ENCODE data around the gene PPM1D.

GRCh38 chr17:60554377-60554788 lies 45.6 kb upstream of the PPM1D start:
- TF ChIP-seq POLR2AphosphoS5 (IDR thresholded peaks at IDR 0.05; ENCODE audit: borderline replicate concordance, low read depth, low read length) (no peak), EZH2 (IDR thresholded peaks at IDR 0.05) (no peak)
